ENCODE measurements around the gene SPRYD3.

DNA sequence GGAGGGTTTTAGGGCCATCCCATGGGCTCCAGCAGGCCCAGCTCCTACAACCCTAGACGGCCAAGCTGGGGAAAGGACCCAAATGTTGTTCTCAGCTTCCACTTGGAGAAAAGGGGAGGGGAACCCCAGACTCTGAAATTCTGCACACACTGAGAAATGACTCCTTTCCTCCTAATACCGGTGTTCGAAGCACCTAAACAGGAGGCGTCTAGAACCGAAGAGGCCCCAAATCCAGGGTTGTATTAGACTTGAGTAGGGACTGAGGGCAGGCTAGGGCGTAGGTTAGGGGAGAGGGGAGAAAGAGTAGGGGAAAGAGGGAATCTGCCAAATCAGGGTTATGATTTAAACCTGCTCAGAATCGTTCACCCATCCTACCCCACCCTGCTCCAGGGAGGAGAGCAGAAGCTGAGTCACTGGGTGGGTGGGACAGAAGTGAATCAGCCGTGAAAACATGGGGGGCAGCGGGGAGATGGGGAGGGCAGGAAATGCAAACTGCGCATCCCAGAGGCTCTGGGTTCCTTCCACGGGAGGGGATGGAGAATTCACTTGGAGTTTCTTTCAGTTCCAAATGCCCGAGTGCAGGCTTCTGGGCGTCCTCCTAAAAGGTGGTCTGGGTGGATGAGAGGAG is 19.3 kb upstream of the SPRYD3 start:
- TF ChIP-seq CTCF (IDR thresholded peaks at IDR 0.05; ENCODE audit: low read depth, low read length) (no peak), EZH2phosphoT487 (IDR thresholded peaks at IDR 0.05; ENCODE audit: low read depth) (no peak)
